Trophoblast cell (in vitro differentiated cells and primary cell): ENCODE results near the gene CTAGE6.
"Not testable (repeated sequence)": the region's sequence is repeated elsewhere in the genome, so short reads cannot be mapped to it uniquely, and the experiment has no call there.

Experiments
- DNase-seq, 2 donors: peaks; one replicate each; pipeline ENCODE4 v3.0.0-alpha.2; 2016
- H2AFZ ChIP-seq: 2 replicates; pipeline ENCODE4 v1.6.1; 2013; ENCODE audit warnings: low read length, moderate library complexity, mild to moderate bottlenecking; ENCODE audit not compliant: insufficient read depth, poor library complexity
- H2AK5ac ChIP-seq: 2 replicates; pipeline ENCODE4 v1.6.1; 2013; ENCODE audit warnings: mild to moderate bottlenecking, low read length
- H2BK120ac ChIP-seq: 2 replicates; pipeline ENCODE4 v1.6.1; 2013; ENCODE audit warnings: low read length, mild to moderate bottlenecking, moderate library complexity; ENCODE audit not compliant: insufficient read depth, poor library complexity
- H2BK12ac ChIP-seq: 2 replicates; pipeline ENCODE4 v1.6.1; 2013; ENCODE audit warnings: mild to moderate bottlenecking, low read length, moderate library complexity
- H2BK5ac ChIP-seq: 2 replicates; pipeline ENCODE4 v1.6.1; 2013; ENCODE audit warnings: low read length, low read depth, moderate library complexity, mild to moderate bottlenecking; ENCODE audit not compliant: poor library complexity
- H3K14ac ChIP-seq: 2 replicates; pipeline ENCODE4 v1.6.1; 2013; ENCODE audit warnings: mild to moderate bottlenecking, low read length
- H3K18ac ChIP-seq: 2 replicates; pipeline ENCODE4 v1.6.1; 2013; ENCODE audit warnings: mild to moderate bottlenecking, low read length
- H3K23ac ChIP-seq: 2 replicates; pipeline ENCODE4 v1.6.1; 2013; ENCODE audit warnings: low read length
- H3K27ac ChIP-seq: 2 replicates; pipeline ENCODE4 v1.5.1; 2013; ENCODE audit warnings: low read depth, mild to moderate bottlenecking, inconsistent platforms, low read length, moderate library complexity
- H3K27me3 ChIP-seq: 2 replicates; pipeline ENCODE4 v1.6.1; 2013; ENCODE audit warnings: inconsistent platforms, mild to moderate bottlenecking, low read length, moderate library complexity; ENCODE audit not compliant: insufficient read depth
- H3K36me3 ChIP-seq, 2 experiments: 1 replicate in 1 of 2; 2 replicates in 1 of 2; pipeline ENCODE4 v1.6.1; 2013; ENCODE audit warnings: low read length in 2 of 2, mild to moderate bottlenecking in 2 of 2, moderate library complexity in 1 of 2; ENCODE audit not compliant: insufficient read depth in 2 of 2, control insufficient read depth in 1 of 2
- H3K4ac ChIP-seq: 2 replicates; pipeline ENCODE4 v1.6.1; 2013; ENCODE audit warnings: low read depth, mild to moderate bottlenecking, low read length, moderate library complexity
- H3K4me1 ChIP-seq, 2 experiments: 1 replicate in 1 of 2; 2 replicates in 1 of 2; pipeline ENCODE4 v1.6.1; 2013; ENCODE audit warnings: low read length in 2 of 2, mild to moderate bottlenecking in 2 of 2, moderate library complexity in 1 of 2; ENCODE audit not compliant: insufficient read depth in 2 of 2, control insufficient read depth in 1 of 2
- H3K4me2 ChIP-seq: 2 replicates; pipeline ENCODE4 v1.6.1; 2013; ENCODE audit warnings: inconsistent platforms, mild to moderate bottlenecking, low read length, moderate library complexity
- H3K4me3 ChIP-seq: 2 replicates; pipeline ENCODE4 v1.5.1; 2013; ENCODE audit warnings: mild to moderate bottlenecking, low read depth, low read length, inconsistent platforms
- H3K79me1 ChIP-seq: one replicate; pipeline ENCODE4 v1.6.1; 2013; ENCODE audit warnings: low read length
- H3K79me2 ChIP-seq: 2 replicates; pipeline ENCODE4 v1.6.1; 2013; ENCODE audit warnings: low read length, mild to moderate bottlenecking; ENCODE audit not compliant: control insufficient read depth, insufficient read depth, poor library complexity
- H3K9ac ChIP-seq: 2 replicates; pipeline ENCODE4 v1.6.1; 2013; ENCODE audit warnings: mild to moderate bottlenecking, low read length
- H3K9me3 ChIP-seq: 2 replicates; pipeline ENCODE4 v1.6.1; 2013; ENCODE audit warnings: low read depth, mild to moderate bottlenecking, control low read depth, inconsistent platforms, low read length; ENCODE audit not compliant: insufficient read depth
- H4K12ac ChIP-seq: 2 replicates; pipeline ENCODE4 v1.6.1; 2013; ENCODE audit warnings: low read depth, mild to moderate bottlenecking, low read length, moderate library complexity
- H4K8ac ChIP-seq: 2 replicates; pipeline ENCODE4 v1.6.1; 2013; ENCODE audit warnings: low read depth, mild to moderate bottlenecking, low read length, moderate library complexity
- H4K91ac ChIP-seq: one replicate; pipeline ENCODE4 v1.6.1; 2013; ENCODE audit warnings: low read depth, mild to moderate bottlenecking, low read length, moderate library complexity
- WGBS: extraction: QIAGEN DNeasy Blood & Tissue Kit; methylation state at CpG from one replicate; pipeline ENCODE4 v1.1.7; 2013; ENCODE audit warnings: missing lambda C conversion rate; ENCODE audit not compliant: insufficient read length, insufficient coverage; ENCODE audit errors: extremely low coverage; 5-methylcytosine and 5-hydroxymethylcytosine counted together

The CTAGE6 gene

DNA sequence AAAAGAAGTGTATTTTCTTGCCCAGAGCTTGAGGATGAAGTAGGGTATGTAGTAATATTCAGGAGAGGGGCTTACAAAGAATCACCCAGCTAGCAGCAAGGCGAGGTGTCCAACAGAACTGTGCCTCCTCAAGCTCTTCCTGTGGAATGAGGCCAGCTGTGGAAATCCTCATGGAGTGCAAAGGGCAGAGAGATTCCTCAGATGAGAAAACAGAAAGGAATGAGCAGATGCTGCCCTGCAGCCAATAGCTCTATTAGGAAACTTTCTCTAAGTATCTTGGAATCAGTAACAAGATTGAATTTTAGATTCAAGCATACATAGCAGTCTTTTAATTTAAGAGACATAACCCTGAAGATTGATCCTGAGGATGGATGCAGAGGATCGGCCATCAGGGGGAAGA lies 38.2 kb upstream of the CTAGE6 start:
- not testable (repeated sequence) for H2AFZ ChIP-seq, H3K9ac ChIP-seq, H4K8ac ChIP-seq, H3K36me3 ChIP-seq, H3K9me3 ChIP-seq, H2BK120ac ChIP-seq, H4K12ac ChIP-seq, H3K4me2 ChIP-seq, H3K79me2 ChIP-seq, H3K27me3 ChIP-seq, H2BK12ac ChIP-seq, H4K91ac ChIP-seq, H3K27ac ChIP-seq, H3K18ac ChIP-seq, H2AK5ac ChIP-seq, DNase-seq, H3K4ac ChIP-seq, H2BK5ac ChIP-seq, H3K14ac ChIP-seq, H3K4me1 ChIP-seq, H3K23ac ChIP-seq, H3K4me3 ChIP-seq, H3K79me1 ChIP-seq
- no CpG with 5 or more reads among the region's 2 CpGs for WGBS

GRCh38 chr7:143792633-143793032 lies 35.1 kb upstream of the CTAGE6 start:
- H3K27me3 ChIP-seq, H2AK5ac ChIP-seq, H3K79me1 ChIP-seq, H3K4ac ChIP-seq, H3K9me3 ChIP-seq, H3K9ac ChIP-seq, H4K8ac ChIP-seq, H2AFZ ChIP-seq, H4K91ac ChIP-seq, H3K27ac ChIP-seq, H2BK5ac ChIP-seq, H3K36me3 ChIP-seq, H3K4me2 ChIP-seq, H3K23ac ChIP-seq, H3K4me3 ChIP-seq, DNase-seq, H3K4me1 ChIP-seq, H3K14ac ChIP-seq, H2BK120ac ChIP-seq, H2BK12ac ChIP-seq, H3K79me2 ChIP-seq, H3K18ac ChIP-seq, H4K12ac ChIP-seq: not testable (repeated sequence)
- WGBS: no CpG with 5 or more reads among the region's 2 CpGs

GRCh38 chr7:143785415-143786182 lies 28.1 kb upstream of the CTAGE6 start:
- H3K14ac ChIP-seq, H3K9ac ChIP-seq, H3K4me1 ChIP-seq, H2AFZ ChIP-seq, H3K4me2 ChIP-seq, DNase-seq, H3K18ac ChIP-seq, H2BK120ac ChIP-seq, H2AK5ac ChIP-seq, H3K23ac ChIP-seq, H3K4me3 ChIP-seq, H2BK5ac ChIP-seq, H3K27ac ChIP-seq, H3K36me3 ChIP-seq, H4K8ac ChIP-seq, H4K91ac ChIP-seq, H3K79me1 ChIP-seq, H2BK12ac ChIP-seq, H3K9me3 ChIP-seq, H3K4ac ChIP-seq, H3K79me2 ChIP-seq, H4K12ac ChIP-seq, H3K27me3 ChIP-seq: not testable (repeated sequence)
- no CpG with 5 or more reads among the region's 7 CpGs for WGBS

DNA sequence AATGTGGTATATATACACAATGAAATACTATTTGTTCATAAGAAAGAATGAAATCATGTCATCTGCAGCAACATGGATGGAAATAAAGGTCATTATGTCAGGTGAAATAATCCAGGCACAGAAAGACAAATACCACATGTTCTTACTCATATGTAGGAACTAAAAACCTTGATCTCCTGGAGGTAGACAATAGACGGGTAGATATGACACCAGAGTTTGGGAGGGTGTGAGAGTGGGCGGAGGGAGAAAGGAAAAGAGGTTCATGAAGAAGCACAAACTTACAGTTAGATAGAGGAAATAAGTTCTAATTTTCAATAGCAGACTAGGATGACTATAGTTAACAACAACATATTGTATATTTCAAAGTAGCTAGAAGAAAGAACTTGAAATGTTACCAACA lies 22.1 kb upstream of the CTAGE6 start:
- no CpG with 5 or more reads among the region's 2 CpGs for WGBS

More for the DNA sequence above, 22.1 kb upstream of the CTAGE6 start:
- not testable (repeated sequence) for H2AFZ ChIP-seq, H3K23ac ChIP-seq, H3K27ac ChIP-seq, H4K91ac ChIP-seq, H3K4me2 ChIP-seq, H3K27me3 ChIP-seq, H3K4me1 ChIP-seq, H3K4ac ChIP-seq, H2BK120ac ChIP-seq, H2AK5ac ChIP-seq, H3K9me3 ChIP-seq, H3K4me3 ChIP-seq, H4K12ac ChIP-seq, H3K18ac ChIP-seq, DNase-seq, H3K79me1 ChIP-seq, H4K8ac ChIP-seq, H3K79me2 ChIP-seq, H2BK5ac ChIP-seq, H3K14ac ChIP-seq, H3K36me3 ChIP-seq, H2BK12ac ChIP-seq, H3K9ac ChIP-seq
